Tibial artery (tissue), 4 donors: ENCODE data around the gene OCA2.
A peak's percentile ranks its signal among the peaks of the same experiment; 100 is the strongest.

Experiments used
- DNase-seq, 2 donors: peaks; one replicate each; pipeline ENCODE4 v3.0.0-alpha.2; 2019
- H3K27ac ChIP-seq, 2 donors: fragments of 200-600 bp; sonication (generic) in 1 of 2; 1 replicate in 1 of 2; 2 replicates in 1 of 2; pipeline ENCODE4 v1.5.1; 2018 to 2019; ENCODE audit warnings: mild to moderate bottlenecking in 1 of 2
- H3K27me3 ChIP-seq, 2 donors: fragments of 200-600 bp; sonication (generic) in 1 of 2; one replicate each; pipeline versions ENCODE4 v1.5.1 to v1.6.0; 2016 to 2019
- H3K36me3 ChIP-seq, 3 donors: fragments of 200-600 bp; sonication (generic) in 2 of 3; one replicate each; pipeline ENCODE4 v1.5.1; 2016 to 2019; ENCODE audit warnings: mild to moderate bottlenecking in 2 of 3
- H3K4me1 ChIP-seq, 4 donors: fragments of 200-600 bp; sonication (generic) in 2 of 4; 1 replicate in 3 of 4; 2 replicates in 1 of 4; pipeline ENCODE4 v1.5.1; 2016 to 2019
- H3K4me3 ChIP-seq, 2 donors: fragments of 200-600 bp; sonication (generic) in 1 of 2; 1 replicate in 1 of 2; 2 replicates in 1 of 2; pipeline ENCODE4 v1.5.1; 2018 to 2019; ENCODE audit warnings: mild to moderate bottlenecking in 2 of 2
- H3K9me3 ChIP-seq, 3 donors: fragments of 200-600 bp; sonication (generic) in 1 of 3; one replicate each; pipeline ENCODE4 v1.5.1; 2016 to 2019
- intact Hi-C: fragments of 100-400 bp; cut with DNase I; formaldehyde crosslinking; loops from one replicate; pipeline ENCODE4 v1.15.0; 2023; ENCODE audit warnings: low total_unique reads
- TF ChIP-seq, protein P1 (sequence below), 2 experiments: fragments of 200-600 bp in 1 of 2; fragments of 450-650 bp in 1 of 2; IDR thresholded peaks; one replicate each; pipeline ENCODE4 v1.5.1; 2017 to 2019; ENCODE audit warnings: antibody characterized with exemption in 2 of 2, mild to moderate bottlenecking in 1 of 2, moderate library complexity in 1 of 2

Gene OCA2

DNA sequence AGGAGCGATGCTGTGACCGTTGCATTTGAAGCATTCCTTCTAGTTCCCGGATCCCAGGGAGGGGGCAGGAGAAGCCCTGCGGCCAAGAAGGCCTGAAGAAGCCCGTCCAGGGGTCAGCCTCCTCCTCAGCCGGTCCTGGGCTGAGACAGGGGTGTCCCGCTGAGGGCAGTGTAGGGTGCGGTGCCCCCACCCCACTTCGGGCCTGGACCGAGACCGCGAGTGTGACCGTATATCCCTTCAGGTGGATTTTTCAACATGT lies 2.8 kb downstream of the OCA2 start:
- peaks cover 0 to 4% (median 0%) of the 10 kb centered on the region in 3 donors for H3K36me3 ChIP-seq
- intact Hi-C loops = no loop called here
- H3K4me1 ChIP-seq = peaks cover 0 to 57% (median 44%) of the 10 kb centered on the region in 4 donors
- H3K4me3 ChIP-seq = peak overlapping the region; percentile 52 to 58
- H3K9me3 ChIP-seq = peaks cover 0 to 5% (median 5%) of the 10 kb centered on the region in 3 donors
- DNase-seq = no peak
- TF ChIP-seq, protein P1, sequence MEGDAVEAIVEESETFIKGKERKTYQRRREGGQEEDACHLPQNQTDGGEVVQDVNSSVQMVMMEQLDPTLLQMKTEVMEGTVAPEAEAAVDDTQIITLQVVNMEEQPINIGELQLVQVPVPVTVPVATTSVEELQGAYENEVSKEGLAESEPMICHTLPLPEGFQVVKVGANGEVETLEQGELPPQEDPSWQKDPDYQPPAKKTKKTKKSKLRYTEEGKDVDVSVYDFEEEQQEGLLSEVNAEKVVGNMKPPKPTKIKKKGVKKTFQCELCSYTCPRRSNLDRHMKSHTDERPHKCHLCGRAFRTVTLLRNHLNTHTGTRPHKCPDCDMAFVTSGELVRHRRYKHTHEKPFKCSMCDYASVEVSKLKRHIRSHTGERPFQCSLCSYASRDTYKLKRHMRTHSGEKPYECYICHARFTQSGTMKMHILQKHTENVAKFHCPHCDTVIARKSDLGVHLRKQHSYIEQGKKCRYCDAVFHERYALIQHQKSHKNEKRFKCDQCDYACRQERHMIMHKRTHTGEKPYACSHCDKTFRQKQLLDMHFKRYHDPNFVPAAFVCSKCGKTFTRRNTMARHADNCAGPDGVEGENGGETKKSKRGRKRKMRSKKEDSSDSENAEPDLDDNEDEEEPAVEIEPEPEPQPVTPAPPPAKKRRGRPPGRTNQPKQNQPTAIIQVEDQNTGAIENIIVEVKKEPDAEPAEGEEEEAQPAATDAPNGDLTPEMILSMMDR (IDR thresholded peaks at IDR 0.05) = no peak
- no peaks in the 10 kb centered on the region for H3K27me3 ChIP-seq
- H3K27ac ChIP-seq = peak overlapping the region; percentile 87 to 96

DNA sequence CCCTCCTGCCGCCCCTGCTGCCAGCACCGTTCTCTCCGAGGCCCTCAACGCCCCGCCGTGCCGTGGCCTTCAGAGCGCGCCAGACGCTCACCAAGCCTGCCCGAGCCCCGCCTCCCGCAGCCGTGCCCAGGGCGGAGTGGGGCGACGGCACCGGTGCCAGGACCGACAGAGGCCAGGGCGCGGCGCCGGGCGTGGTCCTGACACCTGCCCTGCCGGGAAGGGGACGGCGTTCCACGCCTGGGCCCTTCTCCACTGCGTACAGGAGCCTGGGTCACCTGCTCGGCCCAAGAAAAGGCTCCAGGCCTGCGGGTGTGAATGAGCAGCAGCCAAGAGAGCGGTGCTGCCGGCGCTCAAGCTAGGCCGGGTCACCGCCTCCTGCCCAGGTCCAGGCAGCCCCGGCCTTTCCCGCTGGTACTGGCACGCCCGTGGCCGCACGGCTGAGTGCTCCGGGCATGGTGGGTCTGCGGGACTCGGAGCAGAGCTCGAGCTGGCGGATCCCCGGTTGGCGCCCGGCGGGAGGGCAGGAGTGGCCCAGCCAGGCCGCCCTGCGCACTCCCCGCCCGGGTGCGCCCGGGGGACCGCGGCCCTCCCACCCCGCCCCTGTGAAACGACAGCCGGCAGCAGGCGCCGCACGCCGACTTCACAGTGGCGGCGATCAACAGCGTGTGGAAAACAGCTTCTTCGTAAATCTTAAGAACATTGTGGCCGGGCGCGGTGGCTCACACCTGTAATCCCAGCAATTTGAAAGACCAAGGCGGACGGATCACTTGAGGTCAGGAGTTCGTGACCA lies 4.2 kb downstream of the OCA2 start:
- Histone ChIP-seq H3K4me3 (peak overlapping the region; percentile 52 to 58), H3K36me3 (peaks cover 0 to 4% (median 0%) of the 10 kb centered on the region in 3 donors), H3K9me3 (peaks cover 0 to 11% (median 5%) of the 10 kb centered on the region in 3 donors), H3K4me1 (peaks cover 0 to 55% (median 44%) of the 10 kb centered on the region in 4 donors), H3K27me3 (no peaks in the 10 kb centered on the region), H3K27ac (peak overlapping the region; percentile 87 to 96)
- peak in 1 of 2 donors; percentile 85 for DNase-seq
- TF ChIP-seq, protein P1 (IDR thresholded peaks at IDR 0.05) = no peak
- intact Hi-C loops = no loop called here

DNA sequence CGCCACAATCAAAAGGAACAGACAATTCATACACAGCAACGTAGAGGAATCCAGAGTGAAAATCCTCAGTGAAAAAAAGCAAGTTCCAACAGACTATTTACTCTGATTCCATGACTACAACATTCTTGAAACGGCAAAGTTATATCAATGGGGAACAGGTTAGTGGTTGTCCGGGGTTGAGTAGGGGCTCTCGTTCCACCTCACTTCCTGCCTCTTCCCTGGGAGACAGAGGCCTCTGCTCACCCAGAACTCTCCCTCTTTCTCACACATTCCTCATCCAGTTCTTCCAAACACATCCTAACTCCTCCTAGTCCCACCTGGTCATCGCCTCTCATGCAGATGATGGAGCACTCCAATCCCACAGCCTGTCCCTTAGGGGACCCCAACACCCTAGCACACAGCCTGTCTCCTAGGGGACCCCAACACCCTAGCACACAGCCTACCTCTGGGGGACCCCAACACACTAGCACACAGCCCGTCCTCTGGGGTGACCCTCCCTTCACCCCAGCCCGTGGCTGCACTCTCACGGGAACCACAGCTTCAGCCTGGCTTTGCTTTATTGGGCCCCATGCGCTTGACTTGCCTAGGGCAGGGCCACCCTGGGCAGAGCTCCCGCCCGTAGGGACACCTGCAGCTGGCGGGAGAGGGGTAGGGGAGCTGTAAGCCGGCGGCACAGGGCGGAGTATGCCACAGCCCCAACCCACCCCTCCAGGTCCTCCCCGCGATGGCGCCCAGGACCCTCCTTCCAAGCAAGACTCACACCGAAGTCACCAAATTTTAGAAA lies 5.2 kb downstream of the OCA2 start:
- peaks cover 0 to 46% (median 36%) of the 10 kb centered on the region in 4 donors for H3K4me1 ChIP-seq
- intact Hi-C loops = no loop called here
- H3K36me3 ChIP-seq = peaks cover 0 to 4% (median 0%) of the 10 kb centered on the region in 3 donors
- H3K27ac ChIP-seq = peak overlapping the region; percentile 87 to 96
- H3K27me3 ChIP-seq = no peaks in the 10 kb centered on the region
- TF ChIP-seq, protein P1 (IDR thresholded peaks at IDR 0.05) = no peak
- DNase-seq = peak in 1 of 2 donors; percentile 62
- H3K9me3 ChIP-seq = peaks cover 0 to 11% (median 5%) of the 10 kb centered on the region in 3 donors
- H3K4me3 ChIP-seq = peak overlapping the region; percentile 52 to 58

DNA sequence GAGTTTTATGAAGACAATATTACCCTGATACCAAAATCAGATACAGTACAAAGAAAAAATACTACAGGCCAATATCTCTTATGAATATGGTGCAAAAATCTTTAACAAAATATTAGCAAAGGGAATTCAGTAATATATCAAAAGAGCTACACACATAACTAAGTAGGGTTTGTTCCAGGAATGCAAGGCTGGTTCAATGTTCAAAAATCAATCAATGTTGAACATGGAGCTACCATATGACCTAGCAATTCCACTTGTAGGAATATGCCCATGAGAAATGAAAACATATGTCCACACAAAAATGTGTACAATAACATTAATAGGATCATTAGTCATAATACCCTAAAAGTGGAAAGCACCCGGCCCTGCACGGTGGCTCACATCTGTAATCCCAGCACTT lies 7.8 kb downstream of the OCA2 start:
- peaks cover 0 to 21% (median 18%) of the 10 kb centered on the region in 4 donors for H3K4me1 ChIP-seq
- TF ChIP-seq, protein P1 (IDR thresholded peaks at IDR 0.05) = no peak

DNA sequence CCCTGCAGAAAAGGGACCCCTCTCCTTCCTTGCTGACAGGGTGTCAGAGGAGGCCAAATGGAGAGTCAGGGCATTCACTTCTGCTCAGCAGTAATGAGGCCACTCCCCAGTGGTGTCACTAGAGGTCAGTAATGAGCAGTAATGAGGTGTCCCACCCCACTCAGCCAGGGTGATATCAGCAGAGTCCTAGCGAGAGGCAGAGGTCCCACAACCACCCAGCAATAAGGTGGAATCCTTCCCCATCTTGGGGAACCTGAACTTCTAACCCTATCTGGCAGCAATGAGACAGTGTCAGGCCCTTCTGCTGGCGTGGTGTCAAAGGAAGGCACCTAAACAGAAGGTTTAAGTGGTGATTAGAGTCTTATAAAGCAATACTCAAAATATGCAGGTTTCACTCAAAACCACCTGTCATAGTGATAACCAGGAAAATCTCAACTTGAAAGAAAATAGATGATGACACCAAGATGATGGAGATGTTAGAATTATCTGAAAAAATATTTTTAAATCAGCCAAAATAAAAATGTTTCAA lies 12.9 kb downstream of the OCA2 start:
- Histone ChIP-seq H3K27ac (peak overlapping the region in 1 of 2 donors; percentile 48), H3K4me1 (peaks cover 0 to 3% (median 0%) of the 10 kb centered on the region in 4 donors), H3K27me3 (no peaks in the 10 kb centered on the region), H3K9me3 (peaks cover 0 to 5% (median 0%) of the 10 kb centered on the region in 3 donors), H3K36me3 (no peaks in the 10 kb centered on the region), H3K4me3 (no peak overlapping the region)
- intact Hi-C loops = loop anchor here (5.0 kb wide), 1 partner anchor 36 kb away; no protein-coding TSS in a partner anchor
- DNase-seq = peak; percentile 70 to 73
- TF ChIP-seq, protein P1 (IDR thresholded peaks at IDR 0.05) = peak; percentile 68 to 72

More for the DNA sequence above, 7.8 kb downstream of the OCA2 start:
- Histone ChIP-seq H3K27me3 (no peaks in the 10 kb centered on the region), H3K36me3 (peaks cover 0 to 4% (median 0%) of the 10 kb centered on the region in 3 donors), H3K9me3 (peaks cover 0 to 11% (median 5%) of the 10 kb centered on the region in 3 donors), H3K4me3 (no peak overlapping the region), H3K27ac (no peak overlapping the region)
- no peak for DNase-seq
- intact Hi-C loops = no loop called here
